ENCODE measurements around the gene C1QL1.

DNA sequence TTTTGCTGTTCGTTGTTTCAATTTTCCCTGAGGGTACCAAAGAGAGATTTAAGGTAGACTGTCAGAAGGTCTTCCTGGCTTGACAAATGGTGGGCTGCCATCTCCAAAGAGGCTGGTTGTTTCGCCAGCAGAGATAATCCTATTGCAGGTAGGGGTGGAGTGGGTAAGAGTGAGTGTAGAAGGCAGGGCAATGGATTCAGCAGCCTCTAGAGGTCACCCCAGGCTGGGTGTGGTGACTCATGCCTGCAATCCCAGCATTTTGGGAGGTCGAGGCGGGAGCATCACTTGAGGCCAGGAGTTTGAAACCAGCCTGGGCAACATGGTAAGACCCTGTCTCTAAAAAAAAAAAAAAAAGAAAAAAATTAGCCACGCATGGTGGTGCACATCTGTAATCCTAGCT is 48.7 kb upstream of the C1QL1 start:
- TF ChIP-seq POLR2A (IDR thresholded peaks at IDR 0.05; ENCODE audit: low read length), result no peak
- no peak for TF ChIP-seq GATA1 (IDR thresholded peaks at IDR 0.05; ENCODE audit: low read depth, low read length)
